Peyer's patch (tissue), 4 donors: ENCODE data around the gene APOBEC3G. TPM values are rescaled to one million over a fixed set of nuclear protein-coding genes. Genes with fewer than 3 reads are reported as not detected.
"Not testable (repeated sequence)": the region's sequence is repeated elsewhere in the genome, so short reads cannot be mapped to it uniquely, and the experiment has no call there.

Source experiments
- DNase-seq, 3 donors: peaks; one replicate each; pipeline ENCODE4 v3.0.0-alpha.2; 2017 to 2019
- H3K27ac ChIP-seq, 4 donors: fragments of 200-600 bp; sonication (generic); one replicate each; pipeline ENCODE4 v1.5.1; 2016 to 2019
- H3K27me3 ChIP-seq, 2 donors: fragments of 200-600 bp; sonication (generic); one replicate each; pipeline ENCODE4 v1.5.1; 2019
- H3K36me3 ChIP-seq, 3 donors: fragments of 200-600 bp; sonication (generic); one replicate each; pipeline ENCODE4 v1.5.1; 2016 to 2019
- H3K4me1 ChIP-seq, 4 donors: fragments of 200-600 bp; sonication (generic); one replicate each; pipeline ENCODE4 v1.5.1; 2016 to 2019
- H3K4me3 ChIP-seq, 4 donors: fragments of 200-600 bp; sonication (generic); 1 replicate in 3 of 4; 2 replicates in 1 of 4; pipeline ENCODE4 v1.5.1; 2016 to 2019; ENCODE audit warnings: mild to moderate bottlenecking in 1 of 4
- H3K9me3 ChIP-seq, 4 donors: fragments of 200-600 bp; sonication (generic); one replicate each; pipeline ENCODE4 v1.5.1; 2016 to 2019; ENCODE audit warnings: mild to moderate bottlenecking in 1 of 4
- CTCF ChIP-seq, 6 experiments: fragments of 450-650 bp in 4 of 6; fragments of 200-600 bp in 2 of 6; sonication (generic) in 1 of 6; IDR thresholded peaks; one replicate each; pipeline ENCODE4 v1.5.1; 2017 to 2019; ENCODE audit warnings: antibody characterized with exemption in 6 of 6, mild to moderate bottlenecking in 3 of 6, moderate library complexity in 1 of 6
- POLR2A ChIP-seq, 2 donors: fragments of 450-650 bp; IDR thresholded peaks; one replicate each; pipeline ENCODE4 v1.5.1; 2017; ENCODE audit warnings: antibody characterized with exemption in 2 of 2, mild to moderate bottlenecking in 2 of 2, moderate library complexity in 2 of 2
- total RNA-seq, 4 donors: library from RNA; depleted of rRNA; stranded (reverse); fragments of >200 nt; gene quantifications; one replicate each; pipeline ENCODE4 v1.1.0, GENCODE V29; 2016

The APOBEC3G gene
- total RNA-seq, 4 donors from 2014 or later, result 2.1 to 8.3 (median 4.7) TPM

- Histone ChIP-seq H3K27ac (peak overlapping the region in 1 of 4 donors; percentile 77), H3K9me3 (no peaks in the 10 kb centered on the region), H3K4me3 (no peak overlapping the region), H3K4me1 (peaks cover 0 to 16% (median 10%) of the 10 kb centered on the region in 4 donors), H3K27me3 (no peaks in the 10 kb centered on the region), H3K36me3 (no peaks in the 10 kb centered on the region)
- TF ChIP-seq POLR2A (IDR thresholded peaks at IDR 0.05) (no peak), CTCF (IDR thresholded peaks at IDR 0.05) (no peak)
- DNase-seq, result no peak
These were observed 3.1 kb upstream of the APOBEC3G start for GRCh38 chr22:39073981-39074380.

GRCh38 chr22:39076155-39077025 lies 685 bp upstream of the APOBEC3G start:
- Histone ChIP-seq H3K4me1 (peaks cover 0 to 16% (median 10%) of the 10 kb centered on the region in 4 donors), H3K4me3 (peak overlapping the region; percentile 13 to 58 (median 52)), H3K27ac (peak overlapping the region in 3 of 4 donors; percentile 66 to 91 (median 85))
- DNase-seq, H3K27me3 ChIP-seq, H3K9me3 ChIP-seq, H3K36me3 ChIP-seq: not testable (repeated sequence)

- H3K9me3 ChIP-seq, DNase-seq, H3K27me3 ChIP-seq: not testable (repeated sequence)
- Histone ChIP-seq H3K36me3 (peaks cover 0 to 11% (median 0%) of the 10 kb centered on the region in 3 donors), H3K4me1 (peaks cover 0 to 11% (median 10%) of the 10 kb centered on the region in 4 donors), H3K4me3 (peak overlapping the region; percentile 46 to 58 (median 54)), H3K27ac (peak overlapping the region; percentile 85 to 91 (median 88))
These were observed 837 bp downstream of the APOBEC3G start for GRCh38 chr22:39077912-39078311.

DNA sequence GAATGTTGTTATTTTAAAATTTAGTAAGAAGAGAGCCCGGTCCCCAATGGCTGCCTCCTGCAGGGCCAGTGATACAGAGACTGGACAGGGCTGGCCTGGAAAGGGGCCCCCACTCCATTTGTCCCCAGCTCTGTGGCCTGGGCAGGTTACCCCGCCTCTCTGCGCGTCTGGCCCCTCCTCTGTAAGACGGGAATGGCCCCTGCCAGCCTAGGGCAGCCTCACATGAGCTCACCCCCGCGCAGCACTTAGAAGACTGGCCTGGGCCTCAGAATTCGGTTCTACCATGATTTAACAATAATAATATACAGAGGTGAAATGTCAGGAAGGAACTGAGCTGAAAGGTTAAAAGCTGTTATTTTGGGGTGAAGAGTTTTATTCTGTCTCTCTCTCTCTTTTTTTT lies 1.3 kb downstream of the APOBEC3G start:
- Histone ChIP-seq H3K27ac (peak overlapping the region in 1 of 4 donors; percentile 85), H3K9me3 (no peaks in the 10 kb centered on the region), H3K36me3 (peaks cover 0 to 11% (median 0%) of the 10 kb centered on the region in 3 donors), H3K4me1 (peaks cover 0 to 11% (median 10%) of the 10 kb centered on the region in 4 donors), H3K27me3 (no peaks in the 10 kb centered on the region), H3K4me3 (peak overlapping the region in 1 of 4 donors; percentile 51)
- no peak for TF ChIP-seq POLR2A (IDR thresholded peaks at IDR 0.05)
- no peak for TF ChIP-seq CTCF (IDR thresholded peaks at IDR 0.05)
- no peak for DNase-seq

DNA sequence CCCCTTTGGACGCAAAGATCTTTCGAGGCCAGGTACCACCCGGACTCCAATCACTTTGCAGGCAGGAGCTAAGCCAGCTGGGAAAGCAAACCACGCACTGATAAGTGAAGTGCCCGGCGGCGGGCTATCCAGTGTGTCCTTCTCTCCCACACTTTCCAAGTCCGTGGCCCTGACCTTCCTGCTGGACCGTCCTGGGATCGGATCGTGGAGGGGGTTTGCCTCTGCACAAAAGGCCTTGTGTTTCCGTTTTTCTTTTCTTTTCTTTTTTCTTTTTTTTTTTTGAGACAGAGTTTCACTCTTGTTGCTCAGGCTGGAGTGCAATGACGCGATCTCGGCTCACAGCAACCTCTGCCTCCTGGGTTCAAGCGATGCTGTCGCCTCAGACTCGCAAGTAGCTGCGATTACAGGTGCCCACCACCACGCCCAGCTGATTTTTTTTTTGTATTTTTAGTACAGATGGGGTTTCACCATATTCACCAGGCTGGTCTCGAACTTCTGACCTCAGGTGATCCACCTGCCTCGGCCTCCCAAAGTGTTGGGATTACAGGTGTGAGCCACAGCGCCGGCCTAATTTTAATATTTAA lies 2.1 kb downstream of the APOBEC3G start:
- Histone ChIP-seq H3K4me1 (peaks cover 0 to 11% (median 10%) of the 10 kb centered on the region in 4 donors), H3K36me3 (peaks cover 0 to 11% (median 0%) of the 10 kb centered on the region in 3 donors)
- not testable (repeated sequence) for H3K9me3 ChIP-seq, H3K27ac ChIP-seq, DNase-seq, H3K27me3 ChIP-seq, H3K4me3 ChIP-seq

DNA sequence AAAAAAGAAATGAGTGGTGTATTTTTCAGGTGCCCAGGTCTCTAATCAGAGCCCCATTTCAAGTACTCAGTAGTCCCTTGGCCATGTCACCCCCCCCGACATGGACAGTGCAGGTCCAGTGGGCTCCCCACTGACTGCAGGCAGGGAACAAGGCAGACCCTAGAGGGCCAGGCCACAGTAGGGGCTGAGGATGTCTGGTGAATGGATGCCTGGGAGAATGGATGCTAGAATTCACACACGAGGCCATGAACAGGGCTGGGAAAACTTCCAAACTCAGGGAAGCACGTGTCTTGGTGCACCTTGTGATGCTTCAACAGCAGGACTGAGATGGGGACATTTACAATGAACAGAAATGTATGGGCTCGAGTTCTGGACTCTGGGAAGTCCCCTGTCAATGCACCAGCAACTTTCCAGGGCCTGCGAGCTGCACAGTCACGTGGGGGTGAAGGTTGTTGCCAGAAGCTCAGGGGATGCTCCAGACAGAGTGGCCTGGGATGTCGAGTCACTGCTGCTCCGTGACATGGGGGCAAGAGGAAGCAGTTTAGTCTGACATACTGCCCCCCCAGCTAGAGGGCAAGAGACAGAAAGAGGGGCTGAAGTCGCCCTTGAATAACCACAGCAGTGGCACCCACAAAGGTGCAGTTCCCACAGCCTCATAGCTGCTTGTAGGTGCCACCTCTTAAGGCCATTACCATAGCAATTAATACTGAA lies 3.1 kb downstream of the APOBEC3G start:
- Histone ChIP-seq H3K9me3 (no peaks in the 10 kb centered on the region), H3K4me3 (no peak overlapping the region), H3K27me3 (no peaks in the 10 kb centered on the region), H3K36me3 (peaks cover 0 to 11% (median 0%) of the 10 kb centered on the region in 3 donors), H3K4me1 (peaks cover 0 to 11% (median 10%) of the 10 kb centered on the region in 4 donors), H3K27ac (peak overlapping the region in 1 of 4 donors; percentile 49)
- DNase-seq, result peak in 1 of 3 donors; percentile 16
- TF ChIP-seq CTCF (IDR thresholded peaks at IDR 0.05) (no peak), POLR2A (IDR thresholded peaks at IDR 0.05) (no peak)
